ENCODE results near the gene CCDC13. TPM values are rescaled to one million over a fixed set of nuclear protein-coding genes. Genes with fewer than 3 reads are reported as not detected.
"Not testable (repeated sequence)": the region's sequence is repeated elsewhere in the genome, so short reads cannot be mapped to it uniquely, and the experiment has no call there.

CCDC13 gene
- total and polyA plus RNA-seq, 11 donors = 0.44 to 1.4 (median 0.83) TPM; not detected in 1

DNA sequence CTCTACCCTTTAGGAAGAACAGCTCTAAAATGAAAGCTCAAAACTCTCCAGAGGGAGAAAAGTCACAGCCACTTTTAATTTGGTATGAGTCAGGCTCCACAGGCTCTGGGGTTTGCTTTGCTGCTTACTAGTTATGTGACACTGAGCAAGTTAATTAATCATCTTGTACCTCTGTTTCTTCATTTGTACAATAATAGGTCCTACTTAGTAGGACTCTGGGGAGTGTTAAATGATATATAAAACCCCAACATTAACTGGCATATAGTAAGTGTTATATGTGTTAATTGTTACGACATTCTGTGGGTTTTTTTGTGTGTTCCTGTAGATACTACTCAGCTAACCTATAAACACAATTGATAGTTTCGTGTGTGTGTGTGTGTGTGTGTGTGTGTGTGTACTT is 42.8 kb upstream of the CCDC13 start:
- TF ChIP-seq, protein P1, sequence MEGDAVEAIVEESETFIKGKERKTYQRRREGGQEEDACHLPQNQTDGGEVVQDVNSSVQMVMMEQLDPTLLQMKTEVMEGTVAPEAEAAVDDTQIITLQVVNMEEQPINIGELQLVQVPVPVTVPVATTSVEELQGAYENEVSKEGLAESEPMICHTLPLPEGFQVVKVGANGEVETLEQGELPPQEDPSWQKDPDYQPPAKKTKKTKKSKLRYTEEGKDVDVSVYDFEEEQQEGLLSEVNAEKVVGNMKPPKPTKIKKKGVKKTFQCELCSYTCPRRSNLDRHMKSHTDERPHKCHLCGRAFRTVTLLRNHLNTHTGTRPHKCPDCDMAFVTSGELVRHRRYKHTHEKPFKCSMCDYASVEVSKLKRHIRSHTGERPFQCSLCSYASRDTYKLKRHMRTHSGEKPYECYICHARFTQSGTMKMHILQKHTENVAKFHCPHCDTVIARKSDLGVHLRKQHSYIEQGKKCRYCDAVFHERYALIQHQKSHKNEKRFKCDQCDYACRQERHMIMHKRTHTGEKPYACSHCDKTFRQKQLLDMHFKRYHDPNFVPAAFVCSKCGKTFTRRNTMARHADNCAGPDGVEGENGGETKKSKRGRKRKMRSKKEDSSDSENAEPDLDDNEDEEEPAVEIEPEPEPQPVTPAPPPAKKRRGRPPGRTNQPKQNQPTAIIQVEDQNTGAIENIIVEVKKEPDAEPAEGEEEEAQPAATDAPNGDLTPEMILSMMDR (IDR thresholded peaks at IDR 0.05) = no peak
- TF ChIP-seq POLR2A (IDR thresholded peaks at IDR 0.05) = no peak
- WGBS, 4 donors = 77 to 91% (median 88%) methylated on average over 2 of the region's 2 CpGs
- no peak overlapping the region for H3K27ac ChIP-seq
- intact Hi-C loops (cut with DNase I) = no loop called here
- no peaks in the 10 kb centered on the region for H3K36me3 ChIP-seq
- DNase-seq = no peak
- H3K27me3 ChIP-seq = no peaks in the 10 kb centered on the region
- no peaks in the 10 kb centered on the region for H3K9me3 ChIP-seq
- H3K4me3 ChIP-seq = no peak overlapping the region
- H3K4me1 ChIP-seq = peaks cover 0 to 17% (median 7%) of the 10 kb centered on the region in 12 donors
- no peak for ATAC-seq

GRCh38 chr3:42814914-42815507 is 42.0 kb upstream of the CCDC13 start:
- intact Hi-C loops (cut with DNase I) = no loop called here
- Histone ChIP-seq H3K9me3 (no peaks in the 10 kb centered on the region), H3K27ac (peak overlapping the region in 3 of 12 donors; percentile 28 to 41 (median 33)), H3K4me3 (no peak overlapping the region), H3K36me3 (no peaks in the 10 kb centered on the region), H3K4me1 (peaks cover 0 to 17% (median 7%) of the 10 kb centered on the region in 12 donors), H3K27me3 (no peaks in the 10 kb centered on the region)
- ATAC-seq = peak; percentile 55 to 76 (median 72)
- DNase-seq = no peak
- 8 to 22% (median 14%) methylated on average over 2 of the region's 2 CpGs for WGBS, 4 donors
- TF ChIP-seq, protein P1 (IDR thresholded peaks at IDR 0.05) = no peak
- TF ChIP-seq POLR2A (IDR thresholded peaks at IDR 0.05) = no peak

GRCh38 chr3:42814246-42814645 is 41.2 kb upstream of the CCDC13 start:
- no peaks in the 10 kb centered on the region for H3K27me3 ChIP-seq
- ATAC-seq (peak in 1 of 4 donors; percentile 59), DNase-seq (no peak)
- WGBS, 4 donors = 53 to 77% (median 66%) methylated on average over 5 of the region's 5 CpGs
- intact Hi-C loops (cut with DNase I) = no loop called here
- peak overlapping the region in 2 of 12 donors; percentile 8 to 41 for H3K27ac ChIP-seq
- H3K36me3 ChIP-seq = no peaks in the 10 kb centered on the region
- TF ChIP-seq POLR2A (IDR thresholded peaks at IDR 0.05) = no peak
- TF ChIP-seq, protein P1 (IDR thresholded peaks at IDR 0.05) = no peak
- no peak overlapping the region for H3K4me3 ChIP-seq
- H3K4me1 ChIP-seq = peaks cover 0 to 17% (median 7%) of the 10 kb centered on the region in 12 donors
- no peaks in the 10 kb centered on the region for H3K9me3 ChIP-seq

DNA sequence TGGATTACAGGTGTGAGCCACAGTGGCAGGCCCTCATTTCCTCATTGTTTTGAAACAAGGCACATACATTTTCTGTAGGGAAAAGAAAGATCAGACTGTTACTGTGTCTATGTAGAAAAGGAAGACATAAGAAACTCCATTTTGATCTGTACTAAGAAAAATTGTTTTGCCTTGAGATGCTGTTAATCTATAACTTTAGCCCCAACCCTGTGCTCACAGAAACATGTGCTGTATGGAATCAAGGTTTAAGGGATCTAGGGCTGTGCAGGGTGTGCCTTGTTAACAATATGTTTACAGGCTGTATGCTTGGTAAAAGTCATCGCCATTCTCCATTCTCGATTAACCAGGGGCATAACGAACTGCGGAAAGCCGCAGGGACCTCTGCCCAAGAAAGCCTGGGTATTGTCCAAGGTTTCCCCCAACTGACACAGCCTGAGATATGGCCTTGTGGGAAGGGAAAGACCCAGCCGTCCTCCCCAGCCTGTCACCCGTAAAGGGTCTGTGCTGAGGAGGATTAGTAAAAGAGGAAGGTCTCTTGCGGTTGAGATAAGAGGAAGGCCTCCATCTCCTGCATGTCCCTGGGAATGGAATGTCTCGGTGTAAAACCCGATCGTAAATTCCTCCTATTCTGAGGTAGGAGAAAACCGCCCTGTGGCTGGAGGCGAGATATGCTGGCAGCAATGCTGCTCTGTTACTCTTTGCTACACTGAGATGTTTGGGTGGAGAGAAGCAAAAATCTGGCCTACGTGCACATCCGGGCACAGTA is 38.2 kb upstream of the CCDC13 start:
- WGBS, 4 donors = 34 to 59% (median 44%) methylated on average over 14 to 15 of the region's 15 CpGs
- intact Hi-C loops (cut with DNase I); H3K36me3 ChIP-seq; DNase-seq; ATAC-seq; H3K9me3 ChIP-seq; H3K27me3 ChIP-seq; H3K27ac ChIP-seq: not testable (repeated sequence)
- H3K4me3 ChIP-seq = peak overlapping the region in 1 of 12 donors; percentile 3
- peaks cover 0 to 17% (median 7%) of the 10 kb centered on the region in 12 donors for H3K4me1 ChIP-seq

GRCh38 chr3:42810706-42811105 is 37.7 kb upstream of the CCDC13 start:
- H3K4me1 ChIP-seq = peaks cover 0 to 15% (median 7%) of the 10 kb centered on the region in 12 donors
- H3K9me3 ChIP-seq; H3K27ac ChIP-seq; DNase-seq; H3K4me3 ChIP-seq; intact Hi-C loops (cut with DNase I); H3K36me3 ChIP-seq; ATAC-seq; H3K27me3 ChIP-seq: not testable (repeated sequence)
- 85 to 93% (median 88%) methylated on average over 10 of the region's 10 CpGs for WGBS, 4 donors
